ENCODE results near the gene PSMG3.

The PSMG3 gene

DNA sequence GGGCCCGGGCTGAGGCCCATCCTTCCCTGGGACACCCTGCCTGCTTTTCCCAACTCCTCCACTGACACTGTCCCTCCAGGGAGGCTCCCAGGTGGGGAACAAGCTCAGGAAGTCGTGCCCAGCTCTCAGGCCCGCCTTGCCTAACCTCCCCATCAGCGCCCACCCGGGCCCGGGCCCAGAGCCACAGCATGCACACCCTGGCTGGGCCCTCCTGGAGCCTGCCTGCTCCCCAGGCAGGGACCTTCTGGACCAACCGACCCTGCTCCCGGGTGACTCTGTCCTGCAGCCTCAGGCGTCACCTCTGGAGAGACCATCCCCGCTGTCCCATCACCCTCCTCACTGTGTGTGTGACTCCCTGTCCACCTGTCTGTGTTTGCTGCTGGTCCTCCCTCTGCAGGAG, 12.1 kb downstream of the PSMG3 start:
- Histone ChIP-seq H4K8ac (ENCODE audit: low read depth, low read length) (no peak overlapping the region), H3K4me2 (ENCODE audit: low read length) (no peak overlapping the region), H3K4me1 (ENCODE audit: control insufficient read depth, low read depth, low read length) (peaks cover 5% of the 10 kb centered on the region), H3K56ac (ENCODE audit: low read length) (peak overlapping the region; percentile 25), H2BK5ac (ENCODE audit: low read length) (no peak overlapping the region), H3K27me3 (ENCODE audit: insufficient read depth, low read length, poor library complexity) (no peaks in the 10 kb centered on the region), H3K4ac (ENCODE audit: low read depth, low read length) (no peak overlapping the region), H3K23ac (ENCODE audit: low read length) (no peak overlapping the region), H3K27ac (ENCODE audit: low read depth, low read length) (no peak overlapping the region), H3K18ac (ENCODE audit: low read length) (no peak overlapping the region), H2BK120ac (ENCODE audit: low read depth, low read length) (no peak overlapping the region), H3K4me3 (ENCODE audit: low read length) (no peak overlapping the region), H3K79me1 (ENCODE audit: low read length) (no peaks in the 10 kb centered on the region), H2AK5ac (ENCODE audit: low read length) (no peak overlapping the region), H3K79me2 (ENCODE audit: control insufficient read depth, insufficient read depth, low read length) (no peaks in the 10 kb centered on the region), H2BK15ac (replicated peaks; ENCODE audit: low read depth) (no peak overlapping the region), H3K9ac (ENCODE audit: low read length) (no peak overlapping the region), H4K5ac (ENCODE audit: low read length) (no peak overlapping the region), H3K36me3 (ENCODE audit: control insufficient read depth, insufficient read depth, low read length) (no peaks in the 10 kb centered on the region)
- WGBS (ENCODE audit: extremely low coverage, insufficient coverage, low lambda C conversion rate), result no CpG with 5 or more reads among the region's 10 CpGs
- no peak for DNase-seq

DNA sequence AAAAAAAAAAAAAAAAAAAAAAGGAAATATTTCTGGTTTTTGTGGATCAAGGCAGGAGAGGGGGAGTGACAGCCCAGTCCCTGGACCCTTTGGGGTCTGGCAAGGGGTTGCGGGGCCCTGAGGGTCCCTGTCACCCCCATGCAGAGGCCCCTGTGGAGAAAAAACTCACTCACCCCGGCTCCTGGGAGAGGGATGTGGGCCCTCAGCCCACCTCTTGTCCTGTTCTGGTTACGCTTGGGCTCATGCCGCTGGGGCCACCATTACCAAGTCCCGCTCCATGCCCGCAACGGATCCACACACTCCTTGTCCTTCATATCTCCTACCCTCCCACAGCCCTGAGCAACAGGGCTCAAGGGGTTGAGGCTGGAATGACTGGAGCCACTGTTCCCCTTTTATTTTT, 12.8 kb downstream of the PSMG3 start:
- no peak overlapping the region for H4K5ac ChIP-seq (ENCODE audit: low read length)
- no CpG with 5 or more reads among the region's 7 CpGs for WGBS (ENCODE audit: extremely low coverage, insufficient coverage, low lambda C conversion rate)
- DNase-seq, result no peak

DNA sequence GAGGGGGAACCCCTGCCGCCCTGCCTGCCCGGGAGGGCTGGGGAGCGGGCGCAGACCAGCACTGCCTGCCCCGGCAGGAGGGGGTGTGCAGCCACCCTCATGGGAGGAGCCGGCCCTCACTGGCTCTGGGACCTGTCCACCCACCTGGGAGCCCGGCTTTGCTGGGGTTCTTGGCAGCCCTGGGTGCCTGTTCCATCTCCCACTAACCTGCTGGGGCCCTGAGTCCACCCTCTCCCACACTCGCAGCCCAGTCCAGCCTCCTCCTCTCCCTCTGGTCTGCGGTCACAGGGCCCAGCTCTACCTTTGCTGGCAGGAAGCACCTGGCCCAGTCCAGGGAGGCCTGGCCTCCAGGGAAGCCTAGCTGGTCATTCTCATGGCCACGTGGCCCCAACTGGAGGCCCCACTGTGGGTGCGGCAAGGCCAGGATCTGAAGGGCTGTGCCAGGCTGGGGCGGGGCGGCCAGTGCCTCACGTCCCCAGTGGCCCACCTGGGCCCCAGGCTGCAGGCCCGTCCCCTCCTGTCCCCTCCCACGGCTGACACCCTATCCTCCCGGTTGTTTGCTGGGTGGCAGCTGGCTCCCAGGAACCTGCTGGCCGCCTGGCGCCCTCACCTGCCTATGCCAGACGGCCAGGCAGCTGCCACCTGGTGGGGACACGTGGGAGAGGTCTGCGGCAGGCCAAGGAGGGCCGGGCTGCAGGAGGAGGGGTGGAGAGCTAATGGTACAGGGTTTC, 13.9 kb downstream of the PSMG3 start, which contains the start of gene TMEM184A:
TMEM184A (minus strand) TSS at position 393 of the 731 bp plus-strand sequence. CDS start 721 bp downstream, outside the sequence.
- H3K23ac ChIP-seq (ENCODE audit: low read length), result no peak within 1 kb of the TSS
- peaks cover 5% of the 10 kb centered on the region for H3K4me1 ChIP-seq (ENCODE audit: control insufficient read depth, low read depth, low read length)
- DNase-seq, result peak; percentile 79
- H3K4me3 ChIP-seq (ENCODE audit: low read length), result no peak within 1 kb of the TSS
- no peaks in the 10 kb centered on the region for H3K79me2 ChIP-seq (ENCODE audit: control insufficient read depth, insufficient read depth, low read length)
- no peak within 1 kb of the TSS for H3K18ac ChIP-seq (ENCODE audit: low read length)
- H3K4ac ChIP-seq (ENCODE audit: low read depth, low read length), result no peak within 1 kb of the TSS
- no peak within 1 kb of the TSS for H4K5ac ChIP-seq (ENCODE audit: low read length)
- H3K56ac ChIP-seq (ENCODE audit: low read length), result peak within 1 kb of the TSS; percentile 71
- H3K9ac ChIP-seq (ENCODE audit: low read length), result peak within 1 kb of the TSS; percentile 37
- no peak within 1 kb of the TSS for H3K27ac ChIP-seq (ENCODE audit: low read depth, low read length)
- H3K36me3 ChIP-seq (ENCODE audit: control insufficient read depth, insufficient read depth, low read length), result no peaks in the 10 kb centered on the region
- H3K4me2 ChIP-seq (ENCODE audit: low read length), result no peak within 1 kb of the TSS
- no peak within 1 kb of the TSS for H2BK120ac ChIP-seq (ENCODE audit: low read depth, low read length)
- no CpG with 5 or more reads among the region's 23 CpGs for WGBS (ENCODE audit: extremely low coverage, insufficient coverage, low lambda C conversion rate)
- H3K27me3 ChIP-seq (ENCODE audit: insufficient read depth, low read length, poor library complexity), result no peaks in the 10 kb centered on the region
- H3K79me1 ChIP-seq (ENCODE audit: low read length), result no peaks in the 10 kb centered on the region
- H2AK5ac ChIP-seq (ENCODE audit: low read length), result no peak within 1 kb of the TSS
- H2BK5ac ChIP-seq (ENCODE audit: low read length), result peak within 1 kb of the TSS; percentile 3
- no peak within 1 kb of the TSS for H4K8ac ChIP-seq (ENCODE audit: low read depth, low read length)
- no peak within 1 kb of the TSS for H2BK15ac ChIP-seq (replicated peaks; ENCODE audit: low read depth)

More for the DNA sequence above, 12.8 kb downstream of the PSMG3 start:
- no peaks in the 10 kb centered on the region for H3K79me2 ChIP-seq (ENCODE audit: control insufficient read depth, insufficient read depth, low read length)
- H2AK5ac ChIP-seq (ENCODE audit: low read length), result no peak overlapping the region
- no peak overlapping the region for H2BK15ac ChIP-seq (replicated peaks; ENCODE audit: low read depth)
- no peak overlapping the region for H4K8ac ChIP-seq (ENCODE audit: low read depth, low read length)
- H3K36me3 ChIP-seq (ENCODE audit: control insufficient read depth, insufficient read depth, low read length), result no peaks in the 10 kb centered on the region
- peaks cover 5% of the 10 kb centered on the region for H3K4me1 ChIP-seq (ENCODE audit: control insufficient read depth, low read depth, low read length)
- no peaks in the 10 kb centered on the region for H3K79me1 ChIP-seq (ENCODE audit: low read length)
- no peak overlapping the region for H3K4ac ChIP-seq (ENCODE audit: low read depth, low read length)
- no peak overlapping the region for H3K18ac ChIP-seq (ENCODE audit: low read length)
- no peak overlapping the region for H3K56ac ChIP-seq (ENCODE audit: low read length)
- H2BK5ac ChIP-seq (ENCODE audit: low read length), result no peak overlapping the region
- no peak overlapping the region for H3K9ac ChIP-seq (ENCODE audit: low read length)
- H3K27me3 ChIP-seq (ENCODE audit: insufficient read depth, low read length, poor library complexity), result no peaks in the 10 kb centered on the region
- H3K27ac ChIP-seq (ENCODE audit: low read depth, low read length), result no peak overlapping the region
- H3K4me3 ChIP-seq (ENCODE audit: low read length), result no peak overlapping the region
- H2BK120ac ChIP-seq (ENCODE audit: low read depth, low read length), result no peak overlapping the region
- no peak overlapping the region for H3K23ac ChIP-seq (ENCODE audit: low read length)
- no peak overlapping the region for H3K4me2 ChIP-seq (ENCODE audit: low read length)

DNA sequence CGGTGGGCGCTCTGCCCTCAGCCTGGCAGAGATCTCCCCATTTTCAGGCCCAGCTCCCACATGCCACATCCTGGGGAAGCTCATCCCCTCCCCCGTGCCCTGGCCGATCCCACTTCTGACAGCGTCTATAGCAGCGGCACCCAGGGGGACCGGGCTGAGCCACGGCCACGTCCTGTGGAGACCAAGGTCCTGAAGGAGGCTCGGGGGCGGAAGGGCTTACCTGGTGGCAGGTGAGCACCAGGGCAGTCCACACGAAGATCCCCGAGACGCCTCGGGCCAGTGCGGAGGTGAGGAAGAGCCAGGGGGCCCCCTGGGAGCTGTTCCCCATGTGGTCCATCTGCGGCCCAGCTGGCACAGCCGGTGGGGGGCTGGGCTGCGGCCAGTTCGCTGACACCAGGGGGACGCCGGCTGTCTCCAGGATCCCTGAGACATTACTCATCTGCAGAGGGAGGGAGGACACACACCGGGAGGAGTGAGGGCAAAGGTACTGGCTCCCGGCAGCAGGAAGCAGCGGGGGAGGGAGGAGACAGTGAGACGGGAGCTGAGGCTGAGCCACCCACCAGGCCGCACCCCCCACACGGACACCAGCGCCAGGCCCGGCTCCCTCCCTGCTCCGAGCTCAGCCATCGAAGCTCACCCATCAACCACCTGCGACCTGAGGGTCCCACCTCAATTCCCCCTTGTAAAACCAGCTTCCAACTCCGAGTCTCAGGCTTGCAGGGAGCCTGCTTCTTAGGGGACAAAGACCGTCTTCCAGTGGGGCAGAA, 14.6 kb downstream of the PSMG3 start:
- H3K79me2 ChIP-seq (ENCODE audit: control insufficient read depth, insufficient read depth, low read length), result no peaks in the 10 kb centered on the region
- H4K5ac ChIP-seq (ENCODE audit: low read length), result no peak overlapping the region
- H3K4me1 ChIP-seq (ENCODE audit: control insufficient read depth, low read depth, low read length), result peaks cover 5% of the 10 kb centered on the region
- no peak overlapping the region for H3K4me3 ChIP-seq (ENCODE audit: low read length)
- peak; percentile 94 for DNase-seq
- no peaks in the 10 kb centered on the region for H3K27me3 ChIP-seq (ENCODE audit: insufficient read depth, low read length, poor library complexity)
- no peak overlapping the region for H4K8ac ChIP-seq (ENCODE audit: low read depth, low read length)
- no peak overlapping the region for H2AK5ac ChIP-seq (ENCODE audit: low read length)
- no peaks in the 10 kb centered on the region for H3K79me1 ChIP-seq (ENCODE audit: low read length)
- H3K9ac ChIP-seq (ENCODE audit: low read length), result peak overlapping the region; percentile 37
- no peak overlapping the region for H3K4me2 ChIP-seq (ENCODE audit: low read length)
- WGBS (ENCODE audit: extremely low coverage, insufficient coverage, low lambda C conversion rate), result no CpG with 5 or more reads among the region's 35 CpGs
- peak overlapping the region; percentile 71 for H3K56ac ChIP-seq (ENCODE audit: low read length)
- no peaks in the 10 kb centered on the region for H3K36me3 ChIP-seq (ENCODE audit: control insufficient read depth, insufficient read depth, low read length)
- H2BK15ac ChIP-seq (replicated peaks; ENCODE audit: low read depth), result no peak overlapping the region
- no peak overlapping the region for H3K27ac ChIP-seq (ENCODE audit: low read depth, low read length)
- peak overlapping the region; percentile 1 for H3K4ac ChIP-seq (ENCODE audit: low read depth, low read length)
- no peak overlapping the region for H3K18ac ChIP-seq (ENCODE audit: low read length)
- H3K23ac ChIP-seq (ENCODE audit: low read length), result no peak overlapping the region
- H2BK5ac ChIP-seq (ENCODE audit: low read length), result no peak overlapping the region
- H2BK120ac ChIP-seq (ENCODE audit: low read depth, low read length), result no peak overlapping the region

DNA sequence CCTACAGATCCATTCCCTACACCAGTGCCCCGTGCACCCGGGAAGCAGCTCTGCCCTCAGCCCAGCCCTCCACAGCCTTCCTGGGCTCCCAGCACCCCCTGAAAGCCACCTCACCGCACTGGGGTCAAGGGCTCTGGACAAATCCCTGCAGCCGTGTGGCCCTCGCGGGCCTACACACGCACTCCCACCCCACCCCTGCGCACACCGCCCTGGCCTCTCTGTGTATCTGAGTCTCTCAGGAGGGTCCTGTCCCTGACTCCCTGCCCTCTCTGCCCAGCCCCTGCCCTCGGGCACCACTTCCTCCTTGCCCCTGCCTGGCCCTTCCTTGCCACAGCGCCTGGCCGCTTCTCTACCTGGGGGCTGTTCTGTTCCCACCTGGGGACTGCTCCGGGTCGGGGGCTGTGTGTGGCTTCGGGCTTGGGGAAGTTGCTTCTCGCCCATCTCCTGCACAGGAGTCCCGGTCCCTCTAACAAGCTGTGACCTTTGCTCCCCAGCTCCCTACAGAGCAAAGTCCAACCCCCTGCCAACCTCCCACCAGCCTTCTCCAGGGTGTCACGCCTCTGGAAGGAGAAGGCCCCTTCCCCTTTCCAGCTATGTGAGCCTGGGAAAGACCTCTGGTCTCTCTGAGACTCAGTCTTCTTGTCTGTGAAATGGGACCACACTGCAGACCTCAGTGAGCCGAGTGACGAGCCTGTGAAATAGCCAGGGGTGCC, 15.3 kb downstream of the PSMG3 start:
- peak overlapping the region; percentile 28 for H3K4ac ChIP-seq (ENCODE audit: low read depth, low read length)
- no peak overlapping the region for H3K9ac ChIP-seq (ENCODE audit: low read length)
- H3K4me2 ChIP-seq (ENCODE audit: low read length), result no peak overlapping the region
- DNase-seq, result no peak
- peak overlapping the region; percentile 71 for H3K56ac ChIP-seq (ENCODE audit: low read length)
- H3K4me3 ChIP-seq (ENCODE audit: low read length), result no peak overlapping the region
- H3K18ac ChIP-seq (ENCODE audit: low read length), result no peak overlapping the region
- H2AK5ac ChIP-seq (ENCODE audit: low read length), result no peak overlapping the region
- no peak overlapping the region for H2BK15ac ChIP-seq (replicated peaks; ENCODE audit: low read depth)
- no peaks in the 10 kb centered on the region for H3K79me1 ChIP-seq (ENCODE audit: low read length)
- no peak overlapping the region for H4K8ac ChIP-seq (ENCODE audit: low read depth, low read length)
- H3K36me3 ChIP-seq (ENCODE audit: control insufficient read depth, insufficient read depth, low read length), result no peaks in the 10 kb centered on the region
- H3K23ac ChIP-seq (ENCODE audit: low read length), result no peak overlapping the region
- no peaks in the 10 kb centered on the region for H3K79me2 ChIP-seq (ENCODE audit: control insufficient read depth, insufficient read depth, low read length)
- no peak overlapping the region for H3K27ac ChIP-seq (ENCODE audit: low read depth, low read length)
- H3K27me3 ChIP-seq (ENCODE audit: insufficient read depth, low read length, poor library complexity), result no peaks in the 10 kb centered on the region
- no peak overlapping the region for H2BK120ac ChIP-seq (ENCODE audit: low read depth, low read length)
- peaks cover 5% of the 10 kb centered on the region for H3K4me1 ChIP-seq (ENCODE audit: control insufficient read depth, low read depth, low read length)
- H4K5ac ChIP-seq (ENCODE audit: low read length), result no peak overlapping the region
- WGBS (ENCODE audit: extremely low coverage, insufficient coverage, low lambda C conversion rate), result no CpG with 5 or more reads among the region's 20 CpGs
- H2BK5ac ChIP-seq (ENCODE audit: low read length), result no peak overlapping the region

All from mesendoderm (in vitro differentiated cells).